Stimulated activated CD8-positive, alpha-beta memory T cell treated with anti-CD3 and anti-CD28 coated beads, Interleukin-12 subunit alpha, Interleukin-12 subunit beta, amount 100 ng/mL, for 24 hours (primary cell): ENCODE data around the gene ZFHX2.
"Not testable (repeated sequence)": the region's sequence is repeated elsewhere in the genome, so short reads cannot be mapped to it uniquely, and the experiment has no call there.

Experiments
- DNase-seq: peaks from one replicate; pipeline ENCODE4 v3.0.0-alpha.2; 2020; ENCODE audit errors: extremely low read depth

The ZFHX2 gene

GRCh38 chr14:23539248-23540140 lies 12.1 kb downstream of the ZFHX2 start:
- DNase-seq = no peak

DNA sequence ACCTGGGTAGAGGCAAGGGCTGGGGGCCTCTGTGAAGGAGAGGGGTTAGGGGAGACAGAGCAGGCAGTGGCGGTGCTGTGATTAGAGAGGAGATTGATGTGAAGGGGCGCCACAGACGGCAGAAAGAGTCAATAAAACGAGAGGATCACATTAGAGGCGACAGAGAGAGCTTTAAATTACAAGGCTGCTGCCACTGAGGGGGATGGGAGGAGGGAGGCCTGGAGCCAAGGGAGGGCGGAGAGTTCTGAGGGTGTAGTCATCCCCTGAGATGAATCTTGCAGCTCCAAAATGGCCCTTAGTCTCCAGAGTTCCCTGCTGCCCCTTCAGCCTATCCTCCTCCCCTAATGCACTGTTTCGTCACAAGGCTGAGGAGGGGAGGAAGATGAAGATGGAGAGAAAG lies 12.8 kb downstream of the ZFHX2 start:
- DNase-seq = no peak

GRCh38 chr14:23538050-23538718 lies 13.4 kb downstream of the ZFHX2 start:
- DNase-seq = no peak

DNA sequence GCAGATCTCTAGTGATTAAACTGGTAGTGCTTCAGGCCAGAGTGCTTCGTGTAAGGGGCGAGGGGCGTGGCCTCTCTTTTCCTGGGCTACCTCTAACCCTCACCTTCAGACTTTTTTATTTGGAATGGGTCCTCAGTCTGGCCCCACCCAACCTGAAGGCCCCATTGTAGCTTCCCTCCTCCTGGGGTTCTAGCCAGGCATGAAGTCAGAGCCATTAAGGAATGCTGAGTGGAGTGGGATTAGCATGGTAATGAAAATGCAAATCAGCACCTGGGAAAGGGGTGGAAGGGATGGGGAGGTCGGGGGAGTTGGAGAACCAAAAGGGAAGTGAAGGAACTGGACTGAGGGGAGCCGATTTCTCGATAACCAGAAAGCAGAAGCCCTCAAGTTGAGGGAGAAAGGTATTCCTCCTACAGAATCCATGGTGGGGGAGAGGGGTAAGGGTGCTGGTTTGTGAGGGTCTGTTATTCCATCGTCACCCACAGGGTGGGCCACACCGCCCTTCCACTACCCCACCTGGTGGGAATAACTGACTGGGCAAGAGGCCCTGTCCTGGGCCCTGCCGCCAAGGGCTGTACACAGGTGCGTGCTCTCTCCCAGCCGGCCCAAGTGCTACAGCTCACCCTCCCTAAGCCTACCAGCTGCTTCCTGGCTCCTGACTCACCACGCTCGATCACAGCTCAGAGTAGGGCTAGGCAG lies 14.1 kb downstream of the ZFHX2 start:
- DNase-seq = no peak

DNA sequence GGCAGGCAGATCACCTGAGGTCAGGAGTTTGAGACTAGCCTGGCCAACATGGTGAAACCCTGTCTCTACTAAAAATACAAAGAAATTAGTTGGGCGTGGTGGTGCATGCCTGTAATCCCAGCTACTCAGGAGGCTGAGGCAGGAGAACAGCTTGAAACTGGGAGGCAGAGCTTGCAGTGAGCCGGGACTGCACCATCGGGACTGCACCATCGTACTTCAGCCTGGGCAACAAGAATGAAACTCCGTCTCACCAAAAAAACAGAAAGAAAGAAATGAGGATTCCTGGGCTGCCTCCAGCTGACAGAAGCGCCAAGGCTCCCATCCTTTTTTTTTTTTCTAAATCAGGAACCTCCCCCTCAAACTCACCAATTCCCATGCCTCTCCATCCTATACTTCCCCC lies 14.7 kb downstream of the ZFHX2 start:
- DNase-seq = not testable (repeated sequence)

DNA sequence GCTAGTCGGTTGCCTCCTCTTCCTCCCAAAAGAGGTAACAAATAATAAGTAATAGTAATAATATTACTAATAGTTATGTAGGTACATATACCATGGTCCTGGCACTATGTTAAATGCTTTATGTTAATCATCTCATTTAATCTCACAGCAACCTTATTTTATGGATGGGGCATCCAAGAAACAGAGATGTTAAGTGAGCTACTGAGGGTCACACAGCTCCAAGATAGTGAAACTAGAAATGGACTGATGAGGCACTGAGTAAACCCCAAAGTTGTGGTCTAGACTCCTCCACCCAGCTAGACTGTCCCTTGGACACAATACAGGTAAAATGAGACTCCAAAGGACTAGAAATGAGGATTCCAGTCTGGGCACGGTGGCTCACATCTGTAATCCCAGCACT lies 15.1 kb downstream of the ZFHX2 start:
- DNase-seq = no peak

- no peak for DNase-seq
Observed at GRCh38 chr14:23535943-23536342, 15.6 kb downstream of the ZFHX2 start.

- no peak for DNase-seq
Observed at GRCh38 chr14:23533652-23534435, 17.7 kb downstream of the ZFHX2 start.

DNA sequence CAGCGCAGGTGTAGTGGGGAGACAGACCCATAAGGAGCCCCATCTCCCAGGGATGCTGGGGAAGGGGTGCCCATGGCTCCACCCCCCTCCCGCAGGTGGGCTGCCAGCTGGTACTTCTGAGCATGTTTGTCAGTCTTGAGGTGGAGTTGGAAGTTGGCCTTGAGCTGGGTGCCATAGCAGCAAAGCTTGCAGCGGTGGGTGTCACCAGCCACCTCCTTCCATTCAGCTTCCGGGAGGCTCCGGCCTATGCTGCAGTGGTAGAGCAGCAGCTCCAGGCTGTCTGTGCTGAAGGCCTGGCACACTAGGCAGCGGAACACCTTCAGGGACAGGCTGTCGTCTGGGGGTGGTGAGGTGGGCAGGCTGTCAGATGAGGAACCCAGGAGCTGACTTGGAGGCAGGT lies 18.9 kb downstream of the ZFHX2 start:
- DNase-seq = no peak

DNA sequence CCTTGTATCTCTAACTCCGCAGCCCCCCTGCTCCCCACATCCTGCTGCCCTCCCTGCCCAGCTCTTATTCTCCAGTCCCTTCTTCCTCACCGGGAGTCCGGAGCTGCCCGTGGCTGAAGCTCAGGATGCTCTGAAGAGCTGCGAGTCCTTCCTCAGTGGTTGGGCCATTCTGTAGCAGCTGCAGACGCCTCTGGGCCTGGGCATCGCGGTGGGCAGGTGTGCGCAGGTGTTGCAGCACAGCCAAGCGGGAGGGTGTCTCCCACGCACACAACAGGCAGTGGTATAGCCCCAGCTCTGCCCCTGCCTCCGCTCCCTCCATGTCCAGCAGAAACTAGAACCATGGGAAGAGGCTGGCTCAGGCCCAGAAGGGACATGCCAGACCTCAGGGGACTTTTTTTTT lies 20.2 kb downstream of the ZFHX2 start:
- no peak for DNase-seq

GRCh38 chr14:23530375-23531055 lies 21.1 kb downstream of the ZFHX2 start:
- DNase-seq = no peak

DNA sequence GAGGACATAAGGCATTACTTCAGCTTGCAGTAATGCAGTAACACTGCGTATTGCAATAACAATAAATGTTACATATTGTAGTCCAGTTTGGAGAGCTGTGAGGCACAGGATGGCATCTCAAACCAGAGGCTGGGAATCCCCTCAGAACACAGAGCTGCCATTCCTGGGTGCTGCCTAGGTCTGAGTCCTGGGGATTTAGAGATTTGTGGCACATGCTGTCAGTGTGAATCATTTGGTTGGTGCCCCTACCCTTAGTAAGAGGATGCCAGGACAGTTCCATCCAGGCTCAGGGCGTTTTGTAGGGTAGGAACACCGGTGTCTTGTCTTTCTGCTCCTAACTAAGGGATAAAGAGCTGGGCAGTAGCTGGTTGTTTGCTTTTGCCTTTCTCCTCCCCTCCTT lies 22.5 kb downstream of the ZFHX2 start:
- DNase-seq = no peak

DNA sequence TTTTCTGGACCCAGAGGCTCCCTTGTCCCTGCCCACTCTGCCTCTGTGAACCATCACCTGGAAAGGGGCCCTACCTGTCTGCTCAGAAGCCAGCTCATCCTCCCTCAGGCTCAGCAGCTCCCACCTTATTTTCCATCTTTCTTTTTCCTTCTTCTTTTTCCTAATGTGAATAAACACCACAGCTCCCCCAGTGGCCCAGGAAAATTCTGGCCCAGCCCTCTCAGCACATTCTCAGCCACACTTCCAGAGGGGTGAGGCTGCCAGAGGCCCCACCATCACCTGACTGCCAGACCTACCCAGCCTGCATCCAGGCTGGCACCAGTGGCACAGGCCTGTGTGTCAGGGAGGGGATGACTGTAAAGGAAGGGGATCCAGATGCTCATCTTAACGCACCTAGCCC lies 23.0 kb downstream of the ZFHX2 start:
- DNase-seq = no peak

DNA sequence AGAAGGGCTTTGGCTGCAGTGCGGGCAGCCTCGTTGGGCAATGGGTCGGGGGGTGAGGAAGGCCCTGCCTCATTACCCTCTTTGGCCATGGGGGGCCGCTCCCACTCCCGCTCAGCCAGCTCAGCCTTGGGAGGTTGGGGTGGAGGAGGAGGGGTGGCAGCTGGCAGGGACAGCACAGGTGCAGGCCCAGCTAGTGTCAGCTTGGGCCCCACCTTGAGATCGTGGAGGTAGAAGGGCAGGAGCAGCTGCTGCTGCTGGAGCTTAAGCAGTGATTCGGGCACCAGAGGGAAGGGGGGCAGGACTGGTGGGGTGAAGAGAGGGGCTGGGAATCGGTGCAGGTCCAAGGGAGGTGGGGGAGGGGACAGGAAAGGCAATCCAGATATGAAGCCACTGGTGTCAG lies 26.0 kb downstream of the ZFHX2 start:
- DNase-seq = no peak

DNA sequence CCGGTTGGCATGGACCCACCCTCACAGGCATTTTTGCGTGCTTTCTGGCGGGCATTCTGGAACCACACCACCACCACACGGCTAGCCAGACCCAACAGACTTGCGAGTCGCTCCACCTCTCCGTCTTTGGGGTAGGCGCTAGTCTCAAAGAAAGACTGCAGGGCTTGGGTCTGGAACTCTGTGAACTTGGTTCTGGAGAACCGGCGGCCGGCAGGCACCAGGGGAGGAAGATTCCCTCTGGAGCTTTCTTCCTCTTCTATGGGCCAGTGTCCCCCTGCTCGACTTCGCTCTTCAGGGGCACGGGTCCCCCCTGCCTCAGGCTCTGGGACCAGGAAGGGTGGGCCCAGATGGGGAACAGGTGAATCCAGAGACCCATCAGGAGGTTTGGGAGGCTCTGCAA lies 26.6 kb downstream of the ZFHX2 start:
- DNase-seq = no peak

DNA sequence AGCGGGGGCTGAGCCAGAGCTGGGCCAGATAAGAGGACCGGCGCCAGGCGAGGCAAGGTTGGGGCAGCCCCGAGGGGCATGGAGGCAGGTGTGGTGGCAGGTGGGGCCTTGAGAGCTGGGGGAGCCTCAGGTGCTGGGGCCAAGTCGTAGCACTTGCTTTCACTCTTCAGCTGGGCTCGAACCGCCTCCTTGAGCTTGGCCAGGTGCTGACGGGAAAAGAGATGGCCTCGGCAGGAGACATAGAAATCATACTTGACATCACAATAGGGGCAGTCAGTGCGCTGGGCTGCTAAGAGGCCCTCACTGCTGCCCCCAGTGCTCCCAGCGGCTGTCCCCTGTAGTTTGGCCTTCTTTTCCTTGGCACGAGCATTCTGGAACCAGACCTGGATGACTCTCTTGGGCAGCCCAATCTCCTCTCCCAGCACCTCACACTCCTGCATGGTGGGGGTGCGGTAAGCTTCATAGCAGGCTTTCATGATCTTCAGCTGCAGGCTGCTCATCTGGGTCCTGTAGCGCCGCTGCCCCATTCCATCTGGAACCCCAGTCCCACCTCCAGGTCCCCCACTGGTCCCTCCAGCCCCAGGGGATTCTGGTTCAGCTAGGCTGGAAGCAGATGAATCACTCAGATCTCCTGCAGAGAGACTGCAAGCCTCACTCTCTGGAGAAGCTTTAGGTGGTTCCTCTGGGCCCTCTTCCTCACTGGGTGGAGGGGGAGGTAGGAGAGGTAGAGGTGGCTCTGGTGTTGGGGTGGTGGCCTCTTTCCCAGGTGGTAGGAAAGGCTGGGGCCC lies 28.1 kb downstream of the ZFHX2 start:
- no peak for DNase-seq

- DNase-seq = no peak
Observed at GRCh38 chr14:23522643-23523198, 28.8 kb downstream of the ZFHX2 start.

DNA sequence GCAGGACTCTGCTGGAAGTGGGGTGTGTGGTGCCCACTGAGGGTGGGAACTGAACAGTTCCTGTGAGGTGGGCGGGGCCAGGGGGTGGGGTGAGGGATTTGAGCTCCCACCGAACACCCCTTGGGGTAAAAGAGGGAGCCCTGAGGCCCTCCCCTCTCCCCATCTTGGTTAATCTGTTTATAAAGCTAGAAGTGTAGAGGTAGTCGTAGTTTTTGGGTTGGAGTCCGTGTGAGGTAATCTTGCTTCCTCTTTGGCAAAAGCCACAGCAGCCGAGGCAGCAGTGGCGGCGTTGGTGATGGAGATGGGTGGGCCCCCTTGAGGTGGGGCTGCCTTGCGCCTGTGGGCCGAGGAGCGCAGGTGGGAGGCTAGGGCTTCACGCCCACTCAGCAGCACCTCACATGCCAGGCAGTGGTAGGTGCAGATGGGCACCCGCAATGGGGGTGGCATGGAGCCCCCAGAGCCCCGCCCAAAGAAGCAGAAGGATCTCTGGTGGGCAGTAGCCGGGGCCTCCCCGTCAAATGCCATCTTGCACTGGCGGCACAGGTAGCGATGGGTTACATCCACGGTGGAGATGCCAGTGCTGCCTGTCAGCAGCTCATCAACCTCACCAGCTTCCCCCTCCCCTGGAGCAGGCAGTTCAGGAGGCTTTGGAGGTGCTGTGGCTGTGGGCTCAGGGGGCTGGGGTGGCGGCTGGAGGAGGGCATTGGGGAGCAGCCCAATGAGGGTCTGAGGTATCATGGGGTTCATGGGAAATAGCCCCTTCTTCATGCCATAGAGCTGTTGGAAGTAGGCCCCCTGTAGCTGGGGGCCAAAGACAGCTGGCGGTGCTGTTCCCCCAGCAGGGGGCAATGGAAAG lies 29.6 kb downstream of the ZFHX2 start:
- DNase-seq = no peak

DNA sequence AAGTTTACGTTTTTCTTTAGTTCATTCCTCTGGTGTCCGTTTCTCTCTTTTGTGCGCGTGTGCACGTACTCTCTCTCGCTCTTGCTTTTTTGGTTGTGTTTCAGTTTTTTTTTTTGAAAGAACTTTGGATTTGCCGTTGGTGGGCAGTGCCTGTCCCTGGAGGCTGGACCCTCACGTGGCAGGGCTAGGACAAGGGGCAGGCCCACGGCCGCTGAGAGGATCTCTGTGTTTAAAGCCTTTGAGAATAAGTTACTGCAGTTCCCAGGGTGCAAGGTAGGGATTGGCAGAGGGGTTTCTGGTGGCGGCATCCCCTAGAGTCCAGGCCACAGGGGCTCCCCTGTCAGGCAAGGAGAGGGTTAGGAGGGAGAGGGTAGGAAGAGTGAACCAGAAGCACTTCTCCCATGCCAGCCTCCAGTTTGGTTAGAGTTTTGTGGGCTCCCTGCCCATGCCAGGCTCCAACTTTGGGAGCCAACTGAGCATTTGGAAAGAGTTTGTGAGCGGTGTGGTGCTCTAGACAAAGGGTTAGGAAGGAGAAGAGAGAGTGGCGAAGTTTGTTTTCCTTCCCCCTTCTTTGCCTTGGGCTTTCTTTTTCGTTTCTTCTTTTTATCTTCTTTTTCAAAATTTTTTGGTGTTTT lies 30.5 kb downstream of the ZFHX2 start:
- DNase-seq = no peak
